MM.1S (cell line): Measurements from ENCODE around the gene MB.

Experiments used
- DNase-seq: peaks from one replicate; pipeline ENCODE4 v3.0.0-alpha.2; 2015
- H2AFZ ChIP-seq: fragments of 300-600 bp; sonication (generic); 2 replicates; pipeline ENCODE4 v1.6.0; 2016; ENCODE audit warnings: antibody characterized with exemption, low read length
- H3F3A ChIP-seq: fragments of 300-600 bp; sonication (generic); 2 replicates; pipeline ENCODE4 v1.6.1; 2016; ENCODE audit warnings: mild to moderate bottlenecking, antibody characterized with exemption, low read length, moderate library complexity, mixed read lengths; ENCODE audit not compliant: insufficient read depth
- H3K27ac ChIP-seq: fragments of 300-600 bp; sonication (generic); 2 replicates; pipeline ENCODE4 v1.5.1; 2016; ENCODE audit warnings: mild to moderate bottlenecking, low read length
- H3K27me3 ChIP-seq: fragments of 300-600 bp; sonication (generic); replicated peaks from 2 replicates; pipeline ENCODE4 v1.6.0; 2016; ENCODE audit warnings: low read length; ENCODE audit not compliant: insufficient read depth
- H3K36me3 ChIP-seq: fragments of 300-600 bp; sonication (generic); replicated peaks from 2 replicates; pipeline ENCODE4 v1.6.1; 2016; ENCODE audit warnings: mild to moderate bottlenecking, low read length, mixed read lengths; ENCODE audit not compliant: insufficient read depth
- H3K4me1 ChIP-seq: fragments of 300-600 bp; sonication (generic); 2 replicates; pipeline ENCODE4 v1.6.1; 2016; ENCODE audit warnings: low read length, mixed read lengths
- H3K4me2 ChIP-seq: fragments of 300-600 bp; sonication (generic); 2 replicates; pipeline ENCODE4 v1.6.0; 2016; ENCODE audit warnings: low read depth, low read length
- H3K4me3 ChIP-seq: fragments of 300-600 bp; sonication (generic); 2 replicates; pipeline ENCODE4 v1.5.1; 2016; ENCODE audit warnings: low read length, mixed read lengths
- H3K79me2 ChIP-seq: fragments of 300-600 bp; sonication (generic); 2 replicates; pipeline ENCODE4 v1.6.1; 2016; ENCODE audit warnings: mixed run types, low read length, mixed read lengths
- H3K9ac ChIP-seq: fragments of 300-600 bp; sonication (generic); 2 replicates; pipeline ENCODE4 v1.6.1; 2016; ENCODE audit warnings: low read length, mixed read lengths
- H3K9me2 ChIP-seq: fragments of 300-600 bp; sonication (generic); replicated peaks from 2 replicates; pipeline ENCODE4 v1.6.1; 2016; ENCODE audit warnings: mild to moderate bottlenecking, low read length, mixed read lengths; ENCODE audit not compliant: insufficient read depth
- H3K9me3 ChIP-seq: fragments of 300-600 bp; sonication (generic); replicated peaks from 2 replicates; pipeline ENCODE4 v1.6.1; 2016; ENCODE audit warnings: mild to moderate bottlenecking, low read length, mixed read lengths; ENCODE audit not compliant: insufficient read depth
- H4K20me1 ChIP-seq: fragments of 300-600 bp; sonication (generic); 2 replicates; pipeline ENCODE4 v1.6.1; 2016; ENCODE audit warnings: mild to moderate bottlenecking, low read length, moderate library complexity, mixed read lengths; ENCODE audit not compliant: insufficient read depth
- EZH2 ChIP-seq: fragments of 300-600 bp; sonication (generic); optimal IDR thresholded peaks from 2 replicates; pipeline ENCODE3; 2017; ENCODE audit warnings: low read depth, mild to moderate bottlenecking, antibody characterized with exemption, low read length, mixed read lengths
- EZH2phosphoT487 ChIP-seq: fragments of 300-600 bp; sonication (generic); IDR thresholded peaks from 2 replicates; pipeline ENCODE4 v1.6.1; 2018; ENCODE audit warnings: antibody characterized with exemption, low read length
- TF ChIP-seq, protein P1 (sequence below): fragments of 300-600 bp; sonication (generic); IDR thresholded peaks from 2 replicates; pipeline ENCODE4 v1.5.1; 2016; ENCODE audit warnings: antibody characterized with exemption, low read length, mixed read lengths

The MB gene

DNA sequence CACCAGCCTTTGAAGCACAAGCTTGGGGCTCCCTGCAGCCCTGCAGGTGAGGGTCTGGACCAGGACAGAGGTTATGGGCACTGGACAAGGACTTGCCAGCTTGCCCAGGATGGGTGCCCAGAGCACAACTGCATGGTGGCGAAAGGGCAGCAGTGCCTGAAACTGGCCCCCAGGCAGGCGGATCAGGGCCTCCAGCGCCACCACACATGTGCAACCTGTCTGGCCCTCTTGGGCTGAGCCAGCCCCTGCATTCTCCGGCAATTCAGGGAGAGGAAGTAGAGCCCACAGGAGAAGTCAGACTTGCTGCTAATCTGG lies 18.8 kb downstream of the MB start:
- no peak for TF ChIP-seq EZH2
- TF ChIP-seq, protein P1, sequence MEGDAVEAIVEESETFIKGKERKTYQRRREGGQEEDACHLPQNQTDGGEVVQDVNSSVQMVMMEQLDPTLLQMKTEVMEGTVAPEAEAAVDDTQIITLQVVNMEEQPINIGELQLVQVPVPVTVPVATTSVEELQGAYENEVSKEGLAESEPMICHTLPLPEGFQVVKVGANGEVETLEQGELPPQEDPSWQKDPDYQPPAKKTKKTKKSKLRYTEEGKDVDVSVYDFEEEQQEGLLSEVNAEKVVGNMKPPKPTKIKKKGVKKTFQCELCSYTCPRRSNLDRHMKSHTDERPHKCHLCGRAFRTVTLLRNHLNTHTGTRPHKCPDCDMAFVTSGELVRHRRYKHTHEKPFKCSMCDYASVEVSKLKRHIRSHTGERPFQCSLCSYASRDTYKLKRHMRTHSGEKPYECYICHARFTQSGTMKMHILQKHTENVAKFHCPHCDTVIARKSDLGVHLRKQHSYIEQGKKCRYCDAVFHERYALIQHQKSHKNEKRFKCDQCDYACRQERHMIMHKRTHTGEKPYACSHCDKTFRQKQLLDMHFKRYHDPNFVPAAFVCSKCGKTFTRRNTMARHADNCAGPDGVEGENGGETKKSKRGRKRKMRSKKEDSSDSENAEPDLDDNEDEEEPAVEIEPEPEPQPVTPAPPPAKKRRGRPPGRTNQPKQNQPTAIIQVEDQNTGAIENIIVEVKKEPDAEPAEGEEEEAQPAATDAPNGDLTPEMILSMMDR: no peak
- no peak for TF ChIP-seq EZH2phosphoT487
- no peak overlapping the region for H2AFZ ChIP-seq
- H3K27me3 ChIP-seq: no peaks in the 10 kb centered on the region
- no peaks in the 10 kb centered on the region for H3K9me2 ChIP-seq
- H4K20me1 ChIP-seq: no peaks in the 10 kb centered on the region
- H3K9me3 ChIP-seq: no peaks in the 10 kb centered on the region
- no peak overlapping the region for H3K4me3 ChIP-seq
- H3K4me2 ChIP-seq: no peak overlapping the region
- DNase-seq: no peak
- no peaks in the 10 kb centered on the region for H3K79me2 ChIP-seq
- no peaks in the 10 kb centered on the region for H3F3A ChIP-seq
- H3K27ac ChIP-seq: no peak overlapping the region
- H3K9ac ChIP-seq: no peak overlapping the region
- H3K36me3 ChIP-seq: no peaks in the 10 kb centered on the region
- H3K4me1 ChIP-seq: no peaks in the 10 kb centered on the region

DNA sequence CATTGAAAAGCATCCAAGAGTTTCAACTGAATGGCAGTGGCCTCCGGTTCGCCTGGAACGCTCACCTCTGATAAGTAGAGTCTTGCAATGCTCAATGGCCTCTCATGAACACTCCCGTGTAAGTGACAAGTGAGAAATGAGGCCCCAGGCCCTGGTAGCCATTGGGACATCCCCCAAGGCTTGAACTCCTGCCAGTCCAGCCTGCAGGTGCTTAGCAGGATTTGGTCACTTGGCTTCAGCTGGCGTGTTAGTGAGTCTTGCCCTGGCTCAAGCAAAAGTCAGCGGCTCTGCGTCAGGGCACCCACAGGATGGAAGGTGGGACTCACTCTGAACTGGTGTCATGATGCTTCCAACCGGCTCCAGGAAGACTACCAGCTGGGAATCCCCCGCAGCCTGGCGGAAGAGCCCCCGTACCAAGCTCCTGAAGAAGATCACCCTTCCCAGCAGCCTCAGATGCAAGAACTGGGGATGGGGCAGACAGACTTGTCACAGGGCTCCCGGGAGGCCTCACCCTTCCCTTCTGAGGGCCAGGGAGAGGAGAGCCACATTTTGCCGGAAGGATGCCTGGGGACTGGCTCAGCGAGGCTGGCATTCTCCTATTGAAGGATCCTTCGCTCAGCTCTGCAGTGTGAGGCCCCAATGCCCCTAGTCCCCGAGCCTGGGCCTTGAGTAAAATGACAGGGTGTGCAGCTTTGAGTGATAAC lies 19.3 kb downstream of the MB start:
- no peaks in the 10 kb centered on the region for H3F3A ChIP-seq
- H3K4me1 ChIP-seq: no peaks in the 10 kb centered on the region
- no peaks in the 10 kb centered on the region for H4K20me1 ChIP-seq
- no peak overlapping the region for H2AFZ ChIP-seq
- no peak for TF ChIP-seq EZH2
- TF ChIP-seq, protein P1: no peak
- TF ChIP-seq EZH2phosphoT487: no peak
- no peaks in the 10 kb centered on the region for H3K27me3 ChIP-seq
- no peak overlapping the region for H3K4me2 ChIP-seq
- no peaks in the 10 kb centered on the region for H3K79me2 ChIP-seq
- no peak for DNase-seq
- no peak overlapping the region for H3K27ac ChIP-seq
- H3K9ac ChIP-seq: no peak overlapping the region
- no peak overlapping the region for H3K4me3 ChIP-seq
- no peaks in the 10 kb centered on the region for H3K36me3 ChIP-seq
- no peaks in the 10 kb centered on the region for H3K9me2 ChIP-seq
- H3K9me3 ChIP-seq: no peaks in the 10 kb centered on the region

DNA sequence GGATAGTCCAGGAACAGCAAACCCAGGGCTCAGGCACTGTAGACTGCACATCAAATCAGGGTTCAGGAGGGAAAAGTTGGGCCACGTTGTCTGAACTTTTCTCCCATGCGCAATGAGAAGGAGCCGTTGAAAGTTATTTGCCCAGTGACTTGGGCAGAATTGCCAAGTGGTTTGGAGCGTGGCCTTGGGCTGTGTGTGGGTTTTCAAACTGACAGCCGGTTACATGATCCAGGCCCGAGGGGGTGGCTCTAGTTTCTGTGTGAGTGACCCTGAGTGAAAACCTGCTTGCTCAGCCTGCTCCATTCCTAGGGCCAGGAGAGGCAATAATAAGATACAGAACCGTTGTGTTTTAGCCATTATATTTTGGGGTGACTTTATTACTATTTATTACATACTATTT lies 20.3 kb downstream of the MB start:
- H3K27ac ChIP-seq: no peak overlapping the region
- H3K36me3 ChIP-seq: no peaks in the 10 kb centered on the region
- no peak overlapping the region for H3K4me3 ChIP-seq
- H2AFZ ChIP-seq: no peak overlapping the region
- H3F3A ChIP-seq: no peaks in the 10 kb centered on the region
- DNase-seq: no peak
- H3K9me3 ChIP-seq: no peaks in the 10 kb centered on the region
- no peaks in the 10 kb centered on the region for H3K4me1 ChIP-seq
- TF ChIP-seq EZH2: no peak
- TF ChIP-seq, protein P1: no peak
- TF ChIP-seq EZH2phosphoT487: no peak
- H3K79me2 ChIP-seq: no peaks in the 10 kb centered on the region
- H3K9me2 ChIP-seq: no peaks in the 10 kb centered on the region
- H3K9ac ChIP-seq: no peak overlapping the region
- H3K27me3 ChIP-seq: no peaks in the 10 kb centered on the region
- H4K20me1 ChIP-seq: no peaks in the 10 kb centered on the region
- H3K4me2 ChIP-seq: no peak overlapping the region
